Measurements from ENCODE around the gene SRRM3.
A peak's percentile ranks its signal among the peaks of the same experiment; 100 is the strongest.
"Not testable (repeated sequence)": the region's sequence is repeated elsewhere in the genome, so short reads cannot be mapped to it uniquely, and the experiment has no call there.

Gene SRRM3

GRCh38 chr7:76187272-76187671, 14.4 kb upstream of the SRRM3 start:
- no peak for DNase-seq (ENCODE audit: extremely low read depth in 1 of 2, low read depth in 1 of 2)

GRCh38 chr7:76189276-76189675, 12.4 kb upstream of the SRRM3 start:
- DNase-seq (ENCODE audit: extremely low read depth in 1 of 2, low read depth in 1 of 2): no peak

GRCh38 chr7:76191783-76192240, 9.9 kb upstream of the SRRM3 start:
- DNase-seq (ENCODE audit: extremely low read depth in 1 of 2, low read depth in 1 of 2): no peak

GRCh38 chr7:76193466-76193865, 8.2 kb upstream of the SRRM3 start:
- DNase-seq (ENCODE audit: extremely low read depth in 1 of 2, low read depth in 1 of 2): no peak

GRCh38 chr7:76193883-76194282, 7.8 kb upstream of the SRRM3 start:
- DNase-seq (ENCODE audit: extremely low read depth in 1 of 2, low read depth in 1 of 2): no peak

GRCh38 chr7:76196786-76197185, 4.9 kb upstream of the SRRM3 start:
- no peak for DNase-seq (ENCODE audit: extremely low read depth in 1 of 2, low read depth in 1 of 2)

- DNase-seq (ENCODE audit: extremely low read depth in 1 of 2, low read depth in 1 of 2): no peak
These were observed 3.5 kb upstream of the SRRM3 start for GRCh38 chr7:76198202-76198601.

- DNase-seq (ENCODE audit: extremely low read depth in 1 of 2, low read depth in 1 of 2): no peak
These were observed 952 bp downstream of the SRRM3 start for GRCh38 chr7:76202666-76203030.

- DNase-seq (ENCODE audit: extremely low read depth in 1 of 2, low read depth in 1 of 2): no peak
These were observed 2.5 kb downstream of the SRRM3 start for GRCh38 chr7:76204147-76204546.

- DNase-seq (ENCODE audit: extremely low read depth in 1 of 2, low read depth in 1 of 2): no peak
These were observed 4.9 kb downstream of the SRRM3 start for GRCh38 chr7:76206633-76207032.

- DNase-seq (ENCODE audit: extremely low read depth in 1 of 2, low read depth in 1 of 2): no peak
These were observed 7.6 kb downstream of the SRRM3 start for GRCh38 chr7:76209310-76209709.

- DNase-seq (ENCODE audit: extremely low read depth in 1 of 2, low read depth in 1 of 2): no peak
These were observed 9.5 kb downstream of the SRRM3 start for GRCh38 chr7:76211216-76211615.

- DNase-seq (ENCODE audit: extremely low read depth in 1 of 2, low read depth in 1 of 2): not testable (repeated sequence)
These were observed 13.7 kb downstream of the SRRM3 start for GRCh38 chr7:76215349-76215748.

GRCh38 chr7:76216381-76217082, 14.8 kb downstream of the SRRM3 start:
- DNase-seq (ENCODE audit: extremely low read depth in 1 of 2, low read depth in 1 of 2): no peak

- DNase-seq (ENCODE audit: extremely low read depth in 1 of 2, low read depth in 1 of 2): no peak
These were observed 16.4 kb downstream of the SRRM3 start for GRCh38 chr7:76217942-76218566.

- no peak for DNase-seq (ENCODE audit: extremely low read depth in 1 of 2, low read depth in 1 of 2)
These were observed 18.7 kb downstream of the SRRM3 start for GRCh38 chr7:76220185-76221057.

- DNase-seq (ENCODE audit: extremely low read depth in 1 of 2, low read depth in 1 of 2): no peak
These were observed 20.6 kb downstream of the SRRM3 start for GRCh38 chr7:76222333-76222732.

GRCh38 chr7:76222839-76223238, 21.1 kb downstream of the SRRM3 start:
- no peak for DNase-seq (ENCODE audit: extremely low read depth in 1 of 2, low read depth in 1 of 2)

GRCh38 chr7:76223286-76223972, 21.7 kb downstream of the SRRM3 start:
- DNase-seq (ENCODE audit: extremely low read depth in 1 of 2, low read depth in 1 of 2): no peak

- no peak for DNase-seq (ENCODE audit: extremely low read depth in 1 of 2, low read depth in 1 of 2)
These were observed 23.0 kb downstream of the SRRM3 start for GRCh38 chr7:76224695-76225094.

- peak in 1 of 2 donors; percentile 7 for DNase-seq (ENCODE audit: extremely low read depth in 1 of 2, low read depth in 1 of 2)
These were observed 23.7 kb downstream of the SRRM3 start for GRCh38 chr7:76225379-76225778.

Data from activated CD8-positive, alpha-beta memory T cell treated with anti-CD3 and anti-CD28 coated beads for 1 hour (primary cell).